ENCODE results near the gene CFTR.
"Not testable (repeated sequence)": the region's sequence is repeated elsewhere in the genome, so short reads cannot be mapped to it uniquely, and the experiment has no call there.

CFTR gene

GRCh38 chr7:117479225-117480054 is at the start of gene CFTR:
Gene CFTR (plus strand): TSS chr7:117480025. CDS start chr7:117480095, 70 bp downstream.
- DNase-seq: no peak

DNA sequence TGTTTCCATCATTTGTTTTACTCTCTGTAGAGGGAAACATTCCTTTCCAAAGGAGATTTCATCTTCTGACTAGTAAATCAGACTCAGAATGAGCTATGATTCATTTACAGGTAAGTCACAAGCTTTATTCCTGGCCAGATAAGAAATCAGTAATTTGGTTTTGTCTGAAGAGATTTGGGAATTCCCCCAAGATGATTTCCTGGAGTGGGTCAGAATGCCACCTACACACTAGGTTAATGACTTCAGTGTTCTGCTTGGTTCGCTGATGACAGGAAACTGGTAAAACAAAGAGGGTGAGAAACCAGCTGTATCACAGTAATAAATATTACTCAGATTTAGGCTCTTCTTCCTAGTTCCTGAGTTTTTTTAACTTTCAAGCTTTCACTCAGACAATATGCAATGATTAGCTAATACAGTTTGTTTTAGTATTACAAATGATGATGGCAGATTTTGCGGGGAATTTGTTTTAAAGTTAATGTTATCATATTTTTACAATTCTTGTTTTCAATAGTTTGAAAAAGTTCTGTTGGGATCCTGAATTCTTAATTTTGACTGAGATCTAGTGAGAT is 44.3 kb upstream of the CFTR start:
- DNase-seq: no peak

GRCh38 chr7:117444646-117445045 is 35.2 kb upstream of the CFTR start:
- no peak for DNase-seq

DNA sequence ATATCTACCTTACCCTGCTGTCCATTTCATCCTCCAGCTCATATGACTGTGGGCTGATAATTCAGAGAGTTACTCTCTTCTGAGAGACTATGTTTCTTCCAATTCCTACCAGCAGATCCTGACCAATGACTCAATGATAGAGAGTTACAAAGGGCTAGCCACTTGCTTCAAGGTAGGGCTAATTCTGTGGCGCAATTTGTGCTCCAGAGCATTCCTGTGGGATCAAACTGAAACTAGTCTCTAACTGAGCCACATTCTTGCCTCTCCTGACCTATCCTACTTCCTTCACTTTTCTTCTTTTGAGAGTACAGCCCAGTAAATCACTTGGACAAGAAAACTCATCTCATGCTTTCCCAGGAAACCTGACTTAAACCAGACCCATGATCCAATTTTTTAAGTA is 34.6 kb upstream of the CFTR start:
- DNase-seq: no peak

GRCh38 chr7:117446220-117446815 is 33.5 kb upstream of the CFTR start:
- no peak for DNase-seq

GRCh38 chr7:117448655-117449054 is 31.2 kb upstream of the CFTR start:
- no peak for DNase-seq

GRCh38 chr7:117458977-117459583 is 20.7 kb upstream of the CFTR start:
- no peak for DNase-seq

- DNase-seq: no peak
These were observed 20.1 kb upstream of the CFTR start for GRCh38 chr7:117459735-117460134.

DNA sequence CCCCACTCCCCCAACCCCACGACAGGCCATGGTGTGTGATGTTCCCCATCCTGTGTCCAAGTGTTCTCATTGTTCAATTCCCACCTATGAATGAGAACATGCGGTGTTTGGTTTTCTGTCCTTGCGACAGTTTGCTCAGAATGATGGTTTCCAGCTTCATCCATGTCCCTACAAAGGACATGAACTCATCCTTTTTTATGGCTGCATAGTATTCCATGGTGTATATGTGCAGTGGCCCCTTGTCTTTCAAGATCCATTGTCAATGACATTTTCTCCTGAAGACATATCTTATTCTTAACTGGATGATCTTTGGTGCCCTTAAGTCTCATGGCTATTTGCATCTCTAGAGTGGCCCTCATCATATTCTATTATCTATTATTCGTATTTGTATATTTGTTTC is 19.0 kb upstream of the CFTR start:
- not testable (repeated sequence) for DNase-seq

- DNase-seq: no peak
These were observed 11.7 kb upstream of the CFTR start for GRCh38 chr7:117468174-117468573.

GRCh38 chr7:117470777-117471176 is 9.0 kb upstream of the CFTR start:
- DNase-seq: no peak

- no peak for DNase-seq
These were observed 7.5 kb upstream of the CFTR start for GRCh38 chr7:117472335-117472734.

GRCh38 chr7:117476557-117477215 is 3.1 kb upstream of the CFTR start:
- DNase-seq: no peak

- DNase-seq: no peak
These were observed 995 bp upstream of the CFTR start for GRCh38 chr7:117478836-117479224.

DNA sequence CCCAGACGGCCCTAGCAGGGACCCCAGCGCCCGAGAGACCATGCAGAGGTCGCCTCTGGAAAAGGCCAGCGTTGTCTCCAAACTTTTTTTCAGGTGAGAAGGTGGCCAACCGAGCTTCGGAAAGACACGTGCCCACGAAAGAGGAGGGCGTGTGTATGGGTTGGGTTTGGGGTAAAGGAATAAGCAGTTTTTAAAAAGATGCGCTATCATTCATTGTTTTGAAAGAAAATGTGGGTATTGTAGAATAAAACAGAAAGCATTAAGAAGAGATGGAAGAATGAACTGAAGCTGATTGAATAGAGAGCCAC is 184 bp downstream of the CFTR start:
- DNase-seq: no peak

DNA sequence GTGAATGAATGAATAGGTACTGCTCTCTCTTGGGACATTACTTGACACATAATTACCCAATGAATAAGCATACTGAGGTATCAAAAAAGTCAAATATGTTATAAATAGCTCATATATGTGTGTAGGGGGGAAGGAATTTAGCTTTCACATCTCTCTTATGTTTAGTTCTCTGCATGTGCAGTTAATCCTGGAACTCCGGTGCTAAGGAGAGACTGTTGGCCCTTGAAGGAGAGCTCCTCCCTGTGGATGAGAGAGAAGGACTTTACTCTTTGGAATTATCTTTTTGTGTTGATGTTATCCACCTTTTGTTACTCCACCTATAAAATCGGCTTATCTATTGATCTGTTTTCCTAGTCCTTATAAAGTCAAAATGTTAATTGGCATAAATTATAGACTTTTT is 1.2 kb downstream of the CFTR start:
- no peak for DNase-seq

- DNase-seq: no peak
These were observed 5.3 kb downstream of the CFTR start for GRCh38 chr7:117485118-117485620.

- DNase-seq: no peak
These were observed 9.2 kb downstream of the CFTR start for GRCh38 chr7:117489016-117489415.

DNA sequence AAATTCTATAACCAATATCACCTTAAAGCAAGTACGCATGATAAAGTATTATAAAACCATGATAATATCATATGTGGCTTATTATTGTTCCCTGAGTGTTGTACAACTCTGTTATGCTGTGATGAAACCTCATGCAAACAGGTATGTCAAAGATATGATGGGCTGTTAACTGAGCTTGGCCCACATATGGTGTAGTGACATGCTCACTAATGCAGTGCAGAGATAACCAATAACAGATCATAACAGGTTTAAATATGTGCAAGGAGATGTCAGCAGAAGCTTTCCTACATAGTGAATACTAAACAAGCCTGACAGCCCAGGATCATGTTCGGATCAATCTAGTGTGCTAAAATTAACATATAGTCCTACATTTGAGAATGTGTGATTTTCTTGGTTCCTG is 9.6 kb downstream of the CFTR start:
- no peak for DNase-seq

DNA sequence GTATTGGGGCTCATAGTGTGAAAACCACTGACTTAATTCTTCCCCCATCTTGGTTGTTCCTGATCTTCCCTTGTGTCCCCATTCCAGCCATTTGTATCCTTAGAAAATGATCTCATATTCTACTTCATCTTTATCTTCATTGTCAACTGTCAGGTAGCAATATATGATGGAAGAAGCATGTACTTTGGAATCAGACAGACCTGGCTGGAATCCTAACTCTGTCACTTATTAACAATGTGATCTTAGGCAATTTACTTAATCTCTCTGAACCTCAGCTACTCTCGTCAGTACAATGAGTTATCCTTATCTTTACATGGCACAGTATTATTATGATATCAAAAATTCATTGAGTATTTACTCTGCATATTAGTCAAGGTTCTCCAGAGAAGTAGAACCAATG is 10.1 kb downstream of the CFTR start:
- no peak for DNase-seq

- no peak for DNase-seq
These were observed 12.8 kb downstream of the CFTR start for GRCh38 chr7:117492649-117493048.

DNA sequence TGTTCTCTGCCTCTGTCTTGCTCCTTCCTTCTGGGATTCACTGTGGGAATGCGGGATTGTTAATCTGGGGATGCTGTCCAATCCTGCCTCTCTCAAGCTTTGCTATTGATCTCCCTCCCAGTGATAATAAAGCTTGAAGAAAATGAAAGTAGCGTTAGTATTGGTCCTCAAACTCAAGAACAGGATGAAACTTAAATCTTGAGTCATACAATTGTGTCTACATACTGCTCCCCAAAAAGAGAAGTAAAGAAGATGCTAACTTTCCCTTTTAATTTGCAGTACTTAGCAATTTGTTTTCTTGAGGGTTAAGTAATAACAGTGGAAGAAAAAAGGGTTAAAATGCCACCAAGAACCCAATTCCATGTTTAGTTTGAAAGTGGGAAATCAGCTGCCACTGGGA is 13.6 kb downstream of the CFTR start:
- DNase-seq: no peak

DNA sequence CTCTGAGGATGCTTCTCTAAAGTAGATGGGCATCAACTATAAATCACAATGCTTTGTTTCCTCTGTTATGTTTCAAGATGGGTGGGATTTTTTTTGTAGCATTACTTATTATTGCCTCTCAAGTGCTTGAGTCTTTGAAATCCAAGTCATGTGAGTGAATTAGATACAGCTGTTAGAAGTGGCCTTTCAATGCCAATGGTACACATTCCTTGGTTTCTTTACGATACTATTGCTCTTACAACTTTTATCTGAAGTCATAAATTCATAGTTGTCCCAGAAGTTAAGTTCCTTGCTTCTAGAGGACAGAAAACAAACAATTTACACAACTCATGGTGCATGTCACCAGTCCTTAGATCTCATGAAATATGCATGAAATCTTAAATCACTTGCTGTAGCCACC is 15.5 kb downstream of the CFTR start:
- no peak for DNase-seq
